HEK293T (cell line): ENCODE measurements around the gene MCMBP.

Experiments used
- ARNT ChIP-seq: fragments of 450-650 bp; IDR thresholded peaks from 2 replicates; pipeline ENCODE4 v1.6.1; 2017; ENCODE audit warnings: mild to moderate bottlenecking
- ELF4 ChIP-seq: fragments of 450-650 bp; IDR thresholded peaks from 2 replicates; pipeline ENCODE4 v1.6.1; 2017; ENCODE audit warnings: antibody characterized with exemption
- FOXA1 ChIP-seq: fragments of 450-650 bp; IDR thresholded peaks from 2 replicates; pipeline ENCODE4 v1.6.1; 2016; ENCODE audit warnings: mild to moderate bottlenecking
- FOXK2 ChIP-seq: fragments of 450-650 bp; IDR thresholded peaks from 2 replicates; pipeline ENCODE4 v1.6.1; 2016; ENCODE audit warnings: mild to moderate bottlenecking
- FOXM1 ChIP-seq: fragments of 450-650 bp; IDR thresholded peaks from 2 replicates; pipeline ENCODE4 v1.6.1; 2017; ENCODE audit warnings: mild to moderate bottlenecking, borderline replicate concordance
- HDGF ChIP-seq: fragments of 450-650 bp; IDR thresholded peaks from 2 replicates; pipeline ENCODE4 v1.6.1; 2017; ENCODE audit warnings: antibody characterized with exemption, borderline replicate concordance
- L3MBTL2 ChIP-seq: fragments of 450-650 bp; conservative IDR thresholded peaks from 2 replicates; pipeline ENCODE4 v1.6.1; 2016; ENCODE audit warnings: mild to moderate bottlenecking
- LEF1 ChIP-seq: fragments of 450-650 bp; IDR thresholded peaks from 2 replicates; pipeline ENCODE4 v1.6.1; 2017; ENCODE audit warnings: mild to moderate bottlenecking, borderline replicate concordance
- NFRKB ChIP-seq: fragments of 450-650 bp; IDR thresholded peaks from 2 replicates; pipeline ENCODE4 v1.6.1; 2016; ENCODE audit warnings: mild to moderate bottlenecking, moderate library complexity
- PKNOX1 ChIP-seq: fragments of 450-650 bp; IDR thresholded peaks from 2 replicates; pipeline ENCODE4 v1.6.1; 2016
- SP1 ChIP-seq: fragments of 450-650 bp; IDR thresholded peaks from 2 replicates; pipeline ENCODE4 v1.6.1; 2017
- SUZ12 ChIP-seq: fragments of 450-650 bp; IDR thresholded peaks from 2 replicates; pipeline ENCODE4 v1.6.1; 2016; ENCODE audit warnings: mild to moderate bottlenecking
- TARDBP ChIP-seq: fragments of 450-650 bp; IDR thresholded peaks from 2 replicates; pipeline ENCODE4 v1.6.1; 2016

- no peak for TF ChIP-seq FOXM1
- no peak for TF ChIP-seq FOXK2
- TF ChIP-seq ARNT: no peak
- TF ChIP-seq NFRKB: no peak
- no peak for TF ChIP-seq SUZ12
- TF ChIP-seq FOXA1: no peak
- no peak for TF ChIP-seq ELF4
- no peak for TF ChIP-seq LEF1
- TF ChIP-seq TARDBP: no peak
- no peak for TF ChIP-seq L3MBTL2
- TF ChIP-seq SP1: no peak
- no peak for TF ChIP-seq PKNOX1
- no peak for TF ChIP-seq HDGF
Observed at GRCh38 chr10:119867317-119867716, 5.3 kb downstream of the MCMBP start.
